Activated CD8-positive, alpha-beta memory T cell treated with anti-CD3 and anti-CD28 coated beads, Interleukin-2, amount 10 ng/mL, durations not matched to agents 7 days and 5 days (primary cell): ENCODE measurements around the gene UBL4B. TPM values are rescaled to one million over a fixed set of nuclear protein-coding genes. Genes with fewer than 3 reads are reported as not detected.

Experiments
- ATAC-seq: fragments of 150-1000 bp; cut with Tn5 transposase; one replicate; pipeline ENCODE4 v1.10.0; 2021; ENCODE audit warnings: moderate library complexity
- CTCF ChIA-PET: fragments of 350-600 bp; sonication (Branson Sonifier 250); formaldehyde crosslinking; loops from one replicate; lab custom pipeline; 2021; ENCODE audit warnings: antibody characterized with exemption; lab: Charles Lee
- DNase-seq: peaks from one replicate; pipeline ENCODE4 v3.0.0-alpha.2; 2020
- H3K27ac Mint-ChIP-seq: one replicate; pipeline ENCODE4 v1.8.0; 2021; ENCODE audit warnings: mild to moderate bottlenecking, mixed read lengths
- H3K27me3 Mint-ChIP-seq: one replicate; pipeline ENCODE4 v1.8.0; 2021; ENCODE audit warnings: mixed read lengths
- H3K36me3 Mint-ChIP-seq: one replicate; pipeline ENCODE4 v1.8.0; 2021; ENCODE audit warnings: mild to moderate bottlenecking, mixed read lengths
- H3K4me1 Mint-ChIP-seq: one replicate; pipeline ENCODE4 v1.8.0; 2021; ENCODE audit warnings: mixed read lengths
- H3K4me3 Mint-ChIP-seq: one replicate; pipeline ENCODE4 v1.8.0; 2021; ENCODE audit warnings: mild to moderate bottlenecking, moderate library complexity, mixed read lengths
- H3K9me3 Mint-ChIP-seq: one replicate; pipeline ENCODE4 v1.8.0; 2022; ENCODE audit warnings: low read depth, mixed read lengths
- total RNA-seq, 2 experiments: library from RNA; stranded (reverse); gene quantifications; one replicate each; pipeline ENCODE4 v1.2.3, GENCODE V29; 2021

Gene UBL4B
- total RNA-seq, 2 experiments from 2014 or later: not detected

DNA sequence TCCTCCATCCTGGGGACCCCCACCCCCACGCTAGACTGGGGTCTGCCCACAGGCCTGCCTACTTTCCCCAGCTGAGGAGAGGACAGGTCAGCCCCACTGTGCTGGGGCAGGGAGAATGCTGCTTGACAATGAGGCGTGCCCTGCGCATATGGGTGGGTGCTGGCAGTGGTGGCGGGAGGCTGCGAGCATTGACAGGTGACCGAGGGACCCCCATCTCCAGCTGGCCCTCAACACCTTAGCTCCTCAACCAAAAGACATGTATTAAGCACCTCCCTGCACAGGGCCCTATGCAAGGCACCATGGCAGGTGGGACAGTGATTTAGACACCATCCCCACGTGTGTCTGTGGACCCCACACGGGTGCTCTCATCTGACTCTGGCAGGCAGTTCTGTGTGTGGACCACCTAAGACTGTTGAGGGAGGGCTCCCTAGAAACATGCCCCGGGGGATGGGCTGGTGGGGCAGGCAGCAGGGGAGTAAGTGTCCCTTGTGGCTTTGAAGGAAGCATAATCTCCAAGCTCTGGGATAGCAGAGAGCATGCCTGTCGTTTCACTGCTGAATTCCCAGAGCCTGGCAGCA is 23.4 kb upstream of the UBL4B start:
- Mint-ChIP-seq H3K4me1 (peaks cover 8% of the 10 kb centered on the region), H3K36me3 (no peaks in the 10 kb centered on the region), H3K4me3 (no peak overlapping the region), H3K9me3 (no peaks in the 10 kb centered on the region), H3K27me3 (peaks cover 54% of the 10 kb centered on the region), H3K27ac (no peak overlapping the region)
- no peak for ATAC-seq
- CTCF ChIA-PET: interaction anchor here (0.8 to 7.7 kb wide), 21 partner anchors 8 to 371 kb away, joined by 3 to 106 read pairs (median 4); partner anchors contain the start of genes AHCYL1, ALX3 and STRIP1
- DNase-seq: no peak

DNA sequence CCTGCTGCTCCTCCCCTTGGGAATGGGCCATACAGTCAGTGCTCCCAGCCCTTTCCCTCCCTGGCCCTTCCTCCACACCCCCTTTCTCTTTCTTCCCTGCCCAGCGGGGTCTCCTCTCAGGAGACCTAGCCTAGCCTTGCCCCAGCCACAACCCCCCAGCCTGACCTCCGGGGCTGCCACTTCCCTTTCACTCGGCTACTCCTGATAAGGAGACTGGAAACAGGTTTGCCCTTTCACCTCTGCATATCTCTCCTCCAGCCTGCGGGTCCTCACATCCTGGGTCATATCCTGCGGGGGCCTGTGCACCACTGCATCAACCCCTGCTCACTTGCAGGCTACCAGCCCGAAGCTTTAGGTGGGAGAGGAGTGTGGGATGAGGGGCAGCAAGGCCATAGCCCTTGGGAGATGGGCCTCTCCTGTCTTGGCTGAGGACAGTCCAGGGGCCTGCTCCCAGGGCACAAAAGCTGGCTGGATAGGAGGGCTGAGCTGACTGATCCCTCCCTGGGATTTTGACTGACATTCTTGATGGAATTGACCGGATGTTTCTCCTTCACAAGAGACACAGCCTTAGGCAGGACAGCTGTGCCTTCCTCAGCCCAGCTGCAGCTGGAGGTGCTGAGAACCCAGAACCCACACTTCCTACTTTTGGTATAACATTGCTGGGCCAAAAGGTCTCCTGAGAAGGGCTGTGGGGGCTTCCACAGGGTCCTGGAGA is 22.5 kb upstream of the UBL4B start:
- H3K4me3 Mint-ChIP-seq: no peak overlapping the region
- no peak overlapping the region for H3K27ac Mint-ChIP-seq
- no peaks in the 10 kb centered on the region for H3K9me3 Mint-ChIP-seq
- no peaks in the 10 kb centered on the region for H3K36me3 Mint-ChIP-seq
- H3K4me1 Mint-ChIP-seq: peaks cover 4% of the 10 kb centered on the region
- no peak for DNase-seq
- no peak for ATAC-seq
- CTCF ChIA-PET: interaction anchor here (1.2 to 7.7 kb wide), 3 partner anchors 16 to 37 kb away, joined by 3 to 106 read pairs (median 5); no protein-coding TSS in a partner anchor
- peaks cover 52% of the 10 kb centered on the region for H3K27me3 Mint-ChIP-seq

- CTCF ChIA-PET: interaction anchor here (0.7 to 7.7 kb wide), 5 partner anchors 9 to 62 kb away, joined by 3 to 106 read pairs (median 5); partner anchors contain the start of gene ALX3
- Mint-ChIP-seq H3K9me3 (no peaks in the 10 kb centered on the region), H3K27ac (no peak overlapping the region), H3K36me3 (no peaks in the 10 kb centered on the region), H3K4me1 (peaks cover 2% of the 10 kb centered on the region), H3K27me3 (peaks cover 44% of the 10 kb centered on the region), H3K4me3 (no peak overlapping the region)
- no peak for ATAC-seq
- DNase-seq: no peak
Observed at GRCh38 chr1:110091381-110091780, 20.9 kb upstream of the UBL4B start.

DNA sequence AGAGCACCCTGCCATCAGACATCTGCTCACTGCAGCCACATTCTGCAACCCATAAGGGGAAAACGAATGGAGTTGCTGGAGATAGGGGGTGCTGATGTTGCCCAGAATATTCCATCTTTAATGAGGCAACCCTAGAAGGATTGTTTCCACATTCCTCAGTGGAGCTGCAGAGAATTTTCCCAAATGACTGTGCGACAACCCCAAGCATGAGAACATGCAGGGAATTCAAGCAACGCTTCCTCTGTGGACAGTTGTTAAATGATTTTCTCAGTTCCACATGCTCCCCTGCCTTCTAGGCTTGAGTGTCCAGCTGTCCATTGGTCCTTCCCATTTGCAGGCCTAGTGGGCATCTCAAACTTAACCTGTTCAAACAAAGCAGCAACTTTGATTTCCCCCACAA is 20.5 kb upstream of the UBL4B start:
- H3K4me3 Mint-ChIP-seq: no peak overlapping the region

DNA sequence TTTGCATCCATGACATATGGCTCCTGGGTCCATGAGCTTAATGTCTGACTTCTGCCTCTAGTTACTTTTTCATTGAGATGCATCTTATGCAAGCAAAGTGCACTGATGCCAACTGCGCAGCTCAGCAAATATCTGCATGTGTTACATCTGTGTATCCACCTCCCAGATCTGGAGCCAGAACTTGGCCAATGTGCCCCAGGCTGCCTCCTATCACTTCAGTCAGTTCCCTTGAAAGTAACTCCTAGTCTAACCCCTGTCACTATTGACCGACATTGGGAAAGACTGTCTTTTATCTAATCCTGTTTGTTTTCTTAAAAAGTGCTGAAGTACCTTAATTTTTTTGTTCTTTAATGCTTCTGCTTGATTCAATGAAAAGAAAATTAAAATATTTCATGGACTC is 19.3 kb upstream of the UBL4B start:
- H3K27ac Mint-ChIP-seq: no peak overlapping the region
- CTCF ChIA-PET: interaction anchor here (1.0 to 7.7 kb wide), 2 partner anchors 11 to 13 kb away, joined by 3 to 106 read pairs; no protein-coding TSS in a partner anchor

More for the DNA sequence above, 20.5 kb upstream of the UBL4B start:
- Mint-ChIP-seq H3K27ac (no peak overlapping the region), H3K36me3 (no peaks in the 10 kb centered on the region), H3K27me3 (peaks cover 43% of the 10 kb centered on the region), H3K9me3 (no peaks in the 10 kb centered on the region), H3K4me1 (peaks cover 2% of the 10 kb centered on the region)
- ATAC-seq (no peak), DNase-seq (no peak)
- CTCF ChIA-PET: interaction anchor here (0.7 to 7.7 kb wide), 3 partner anchors 9 to 21 kb away, joined by 3 to 106 read pairs (median 5); partner anchors contain the start of gene ALX3

DNA sequence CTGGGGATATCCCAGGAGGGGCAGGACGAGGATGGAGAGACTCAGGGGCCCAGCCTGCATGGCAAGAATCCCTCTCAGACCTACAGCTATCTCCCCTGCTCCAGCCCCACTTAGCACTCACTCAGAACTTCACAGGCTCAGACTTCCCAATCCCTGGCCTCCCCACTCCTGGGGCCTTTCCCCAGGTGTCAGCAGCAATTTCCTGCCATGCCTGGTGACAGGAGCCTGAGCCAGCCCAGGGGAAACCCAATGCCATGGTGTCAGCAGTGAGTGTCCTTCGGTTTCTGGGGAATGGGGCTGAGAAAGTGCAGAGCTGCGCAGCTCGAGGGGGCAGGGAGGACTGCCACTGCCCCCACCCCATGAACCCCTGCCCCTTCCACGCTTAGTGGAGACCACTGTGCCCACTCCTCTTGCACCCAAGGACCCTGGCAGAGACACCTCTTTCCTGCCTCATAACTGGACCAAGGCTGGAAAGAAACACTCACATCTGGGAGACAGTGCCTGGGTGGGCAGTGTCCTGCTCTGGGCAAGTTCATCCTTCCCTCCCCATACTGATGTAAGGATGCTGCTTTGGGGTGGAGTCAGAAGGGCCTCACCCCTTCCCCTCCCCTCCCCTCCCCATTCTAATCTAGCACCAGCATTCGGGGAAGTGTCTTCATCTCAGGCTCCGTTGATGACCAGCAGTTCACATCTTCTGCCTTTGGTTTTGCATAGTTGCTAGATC is 17.1 kb upstream of the UBL4B start:
- H3K36me3 Mint-ChIP-seq: no peaks in the 10 kb centered on the region
- CTCF ChIA-PET: interaction anchor here (1.4 kb wide), 1 partner anchor 35 kb away, joined by 4 read pairs; no protein-coding TSS in a partner anchor
- H3K4me1 Mint-ChIP-seq: no peaks in the 10 kb centered on the region
- no peak for DNase-seq
- ATAC-seq: no peak
- H3K27me3 Mint-ChIP-seq: peaks cover 43% of the 10 kb centered on the region
- no peak overlapping the region for H3K4me3 Mint-ChIP-seq
- no peaks in the 10 kb centered on the region for H3K9me3 Mint-ChIP-seq
- no peak overlapping the region for H3K27ac Mint-ChIP-seq

More for the DNA sequence above, 19.3 kb upstream of the UBL4B start:
- H3K4me1 Mint-ChIP-seq: peaks cover under 1% of the 10 kb centered on the region
- DNase-seq (no peak), ATAC-seq (no peak)
- H3K27me3 Mint-ChIP-seq: peaks cover 37% of the 10 kb centered on the region
- H3K9me3 Mint-ChIP-seq: no peaks in the 10 kb centered on the region
- H3K36me3 Mint-ChIP-seq: no peaks in the 10 kb centered on the region
- no peak overlapping the region for H3K4me3 Mint-ChIP-seq

GRCh38 chr1:110097507-110098221 is 14.6 kb upstream of the UBL4B start:
- DNase-seq: no peak
- no peaks in the 10 kb centered on the region for H3K4me1 Mint-ChIP-seq
- ATAC-seq: no peak
- H3K36me3 Mint-ChIP-seq: no peaks in the 10 kb centered on the region
- H3K9me3 Mint-ChIP-seq: no peaks in the 10 kb centered on the region
- CTCF ChIA-PET: interaction anchor here (1.0 to 2.9 kb wide), 5 partner anchors 8 to 44 kb away, joined by 3 to 15 read pairs (median 4); no protein-coding TSS in a partner anchor
- no peak overlapping the region for H3K4me3 Mint-ChIP-seq
- H3K27ac Mint-ChIP-seq: no peak overlapping the region
- H3K27me3 Mint-ChIP-seq: peaks cover 32% of the 10 kb centered on the region

DNA sequence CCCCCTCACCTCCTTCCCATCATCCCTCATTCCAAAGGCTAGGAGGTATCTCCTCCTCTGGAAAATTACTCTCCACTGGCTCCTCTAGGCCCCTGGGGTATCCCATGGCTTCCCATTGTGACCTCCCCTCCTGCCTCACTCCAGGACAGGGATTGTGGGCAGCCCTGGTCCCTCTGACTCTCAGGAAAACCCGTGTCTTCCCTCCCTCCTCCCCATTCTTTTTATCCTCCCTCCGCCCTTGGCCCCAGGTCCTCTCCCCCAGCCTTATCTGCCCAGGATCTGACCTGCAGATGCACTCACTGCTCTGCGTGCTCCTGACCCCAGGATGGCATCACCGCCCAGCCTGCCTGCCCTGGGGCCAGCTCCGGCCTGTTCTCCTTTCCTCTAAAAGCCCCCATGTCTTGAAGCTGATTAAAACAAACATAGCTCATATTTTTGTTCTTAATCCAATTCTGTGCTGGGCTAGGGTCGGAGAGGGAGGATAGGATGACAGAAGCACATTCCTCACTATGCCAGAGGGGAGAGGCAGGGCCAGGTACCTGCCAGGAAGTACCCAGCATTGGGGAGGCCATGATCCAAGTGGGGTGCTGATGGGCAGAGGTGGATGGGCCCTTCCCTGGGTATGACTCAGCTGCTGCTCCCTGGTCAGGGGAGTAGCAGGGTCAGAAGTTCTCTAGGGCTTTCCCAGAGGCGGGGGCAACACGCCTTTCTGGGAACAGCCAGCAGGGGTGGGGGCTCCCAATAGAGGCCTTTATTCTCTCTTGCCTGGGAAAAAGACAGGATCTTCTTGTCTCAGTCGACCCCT is 13.8 kb upstream of the UBL4B start:
- Mint-ChIP-seq H3K27ac (no peak overlapping the region), H3K36me3 (no peaks in the 10 kb centered on the region), H3K4me3 (no peak overlapping the region), H3K4me1 (no peaks in the 10 kb centered on the region), H3K9me3 (no peaks in the 10 kb centered on the region), H3K27me3 (peaks cover 29% of the 10 kb centered on the region)
- no peak for ATAC-seq
- no peak for DNase-seq
- CTCF ChIA-PET: interaction anchor here (1.2 to 2.9 kb wide), 4 partner anchors 7 to 45 kb away, joined by 3 to 15 read pairs (median 6); no protein-coding TSS in a partner anchor

DNA sequence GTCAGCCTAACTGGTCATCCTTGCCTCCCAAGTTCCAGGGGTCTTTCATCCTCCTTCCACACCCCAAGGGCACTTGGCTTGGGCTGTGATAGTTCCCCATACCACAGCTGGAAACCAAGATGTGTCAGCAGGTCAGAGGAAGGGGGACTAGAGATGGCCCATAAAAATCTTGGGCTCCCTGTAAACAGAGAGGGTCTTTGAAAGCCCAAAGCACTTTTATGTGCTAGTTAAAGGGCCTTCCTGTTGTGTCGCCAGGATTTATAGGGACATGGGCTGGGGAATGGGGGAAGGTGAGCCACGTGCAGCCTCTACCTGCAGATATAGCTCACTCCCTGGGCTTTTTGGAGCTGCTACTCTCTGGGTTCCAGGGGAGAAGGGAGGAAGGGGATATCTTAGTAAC is 11.9 kb upstream of the UBL4B start:
- CTCF ChIA-PET: interaction anchor here (1.4 to 3.2 kb wide), 2 partner anchors 12 to 29 kb away, joined by 3 to 10 read pairs; no protein-coding TSS in a partner anchor
- DNase-seq (no peak), ATAC-seq (no peak)
- Mint-ChIP-seq H3K4me1 (no peaks in the 10 kb centered on the region), H3K27ac (no peak overlapping the region), H3K27me3 (peaks cover 22% of the 10 kb centered on the region), H3K4me3 (no peak overlapping the region), H3K36me3 (no peaks in the 10 kb centered on the region), H3K9me3 (no peaks in the 10 kb centered on the region)

GRCh38 chr1:110102081-110102480 is 10.2 kb upstream of the UBL4B start:
- ATAC-seq (no peak), DNase-seq (no peak)
- H3K27me3 Mint-ChIP-seq: peaks cover 10% of the 10 kb centered on the region
- no peak overlapping the region for H3K27ac Mint-ChIP-seq
- H3K9me3 Mint-ChIP-seq: no peaks in the 10 kb centered on the region
- CTCF ChIA-PET: interaction anchor here (1.2 to 7.8 kb wide), 3 partner anchors 13 to 15 kb away, joined by 4 to 106 read pairs (median 10); no protein-coding TSS in a partner anchor
- no peak overlapping the region for H3K4me3 Mint-ChIP-seq
- H3K4me1 Mint-ChIP-seq: no peaks in the 10 kb centered on the region
- no peaks in the 10 kb centered on the region for H3K36me3 Mint-ChIP-seq

GRCh38 chr1:110106013-110106941 is 6.0 kb upstream of the UBL4B start:
- no peak overlapping the region for H3K27ac Mint-ChIP-seq
- no peaks in the 10 kb centered on the region for H3K36me3 Mint-ChIP-seq
- CTCF ChIA-PET: interaction anchor here (0.6 to 7.8 kb wide), 20 partner anchors 9 to 894 kb away, joined by 3 to 106 read pairs (median 6); partner anchors contain the start of gene STRIP1
- DNase-seq (peak; percentile 74), ATAC-seq (peak; percentile 84)
- H3K27me3 Mint-ChIP-seq: peaks cover 23% of the 10 kb centered on the region
- no peak overlapping the region for H3K4me3 Mint-ChIP-seq
- H3K4me1 Mint-ChIP-seq: no peaks in the 10 kb centered on the region
- no peaks in the 10 kb centered on the region for H3K9me3 Mint-ChIP-seq
